AG04449 (cell line): ENCODE measurements around the gene GPI.
"Not testable (repeated sequence)": the region's sequence is repeated elsewhere in the genome, so short reads cannot be mapped to it uniquely, and the experiment has no call there.

Experiments
- CTCF ChIA-PET: fragments of 350-600 bp; formaldehyde crosslinking; extraction: SDS; loops from one replicate; lab custom pipeline; 2021; ENCODE audit warnings: antibody characterized with exemption; lab: Yijun Ruan, JAX
- POLR2A ChIA-PET: fragments of 400-600, 350-600 bp; formaldehyde crosslinking; extraction: SDS; loops from one replicate; lab custom pipeline; 2020; ENCODE audit warnings: antibody characterized with exemption, inconsistent platforms; lab: Yijun Ruan, JAX
- DNase-seq: peaks from one replicate; pipeline ENCODE4 v3.0.0-alpha.2; 2010; ENCODE audit warnings: low read depth, low spot score
- H3K4me3 ChIP-seq: 2 replicates; pipeline ENCODE4 v1.5.1; 2011; ENCODE audit warnings: low read depth, mild to moderate bottlenecking, control low read depth, low read length
- CTCF ChIP-seq: IDR thresholded peaks from one replicate; pipeline ENCODE4 v1.5.1; 2011; ENCODE audit warnings: mild to moderate bottlenecking, moderate library complexity, low read length, control low read depth, inconsistent platforms; ENCODE audit not compliant: insufficient read depth; ENCODE audit errors: missing control alignments

Gene GPI

GRCh38 chr19:34393629-34394028, 28.6 kb downstream of the GPI start:
- ChIA-PET POLR2A (no interaction called here), CTCF (interaction anchor here (0.6 kb wide), 1 partner anchor 36 kb away, joined by 3 read pairs; no protein-coding TSS in a partner anchor)
- no peak for TF ChIP-seq CTCF
- no peak overlapping the region for H3K4me3 ChIP-seq
- no peak for DNase-seq

- H3K4me3 ChIP-seq: no peak overlapping the region
- no peak for TF ChIP-seq CTCF
- no peak for DNase-seq
- POLR2A ChIA-PET: no interaction called here
- CTCF ChIA-PET: interaction anchor here (1.3 kb wide), 1 partner anchor 314 kb away, joined by 3 read pairs; no protein-coding TSS in a partner anchor
Observed at GRCh38 chr19:34397853-34398252, 32.9 kb downstream of the GPI start.

- no peak for TF ChIP-seq CTCF
- ChIA-PET POLR2A (interaction anchor here (0.5 to 0.6 kb wide), 2 partner anchors 12 to 35 kb away, joined by 3 read pairs; no protein-coding TSS in a partner anchor), CTCF (no interaction called here)
Observed at GRCh38 chr19:34399886-34400285, 34.9 kb downstream of the GPI start.

GRCh38 chr19:34400844-34401243, 35.8 kb downstream of the GPI start:
- H3K4me3 ChIP-seq, DNase-seq, POLR2A ChIA-PET, CTCF ChIA-PET: not testable (repeated sequence)

More at GRCh38 chr19:34399886-34400285, 34.9 kb downstream of the GPI start:
- no peak overlapping the region for H3K4me3 ChIP-seq
- DNase-seq: no peak

GRCh38 chr19:34402074-34402600, 37.1 kb downstream of the GPI start:
- no peak overlapping the region for H3K4me3 ChIP-seq
- CTCF ChIA-PET: no interaction called here
- TF ChIP-seq CTCF: no peak
- DNase-seq: no peak
- POLR2A ChIA-PET: no interaction called here

- no peak for DNase-seq
- peak overlapping the region; percentile 97 for H3K4me3 ChIP-seq
- no peak for TF ChIP-seq CTCF
- CTCF ChIA-PET: interaction anchor here (0.9 kb wide), 1 partner anchor 9 kb away, joined by 3 read pairs; no protein-coding TSS in a partner anchor
- POLR2A ChIA-PET: no interaction called here
Observed at GRCh38 chr19:34403784-34404108, 38.8 kb downstream of the GPI start.
